Measurements from ENCODE around the gene EDN1. TPM values are rescaled to one million over a fixed set of nuclear protein-coding genes. Genes with fewer than 3 reads are reported as not detected.

Gene EDN1
- total and polyA plus RNA-seq, 2 of the 4 experiments (the other 2 are of a cell fraction) = 5.6 to 9.0 TPM

DNA sequence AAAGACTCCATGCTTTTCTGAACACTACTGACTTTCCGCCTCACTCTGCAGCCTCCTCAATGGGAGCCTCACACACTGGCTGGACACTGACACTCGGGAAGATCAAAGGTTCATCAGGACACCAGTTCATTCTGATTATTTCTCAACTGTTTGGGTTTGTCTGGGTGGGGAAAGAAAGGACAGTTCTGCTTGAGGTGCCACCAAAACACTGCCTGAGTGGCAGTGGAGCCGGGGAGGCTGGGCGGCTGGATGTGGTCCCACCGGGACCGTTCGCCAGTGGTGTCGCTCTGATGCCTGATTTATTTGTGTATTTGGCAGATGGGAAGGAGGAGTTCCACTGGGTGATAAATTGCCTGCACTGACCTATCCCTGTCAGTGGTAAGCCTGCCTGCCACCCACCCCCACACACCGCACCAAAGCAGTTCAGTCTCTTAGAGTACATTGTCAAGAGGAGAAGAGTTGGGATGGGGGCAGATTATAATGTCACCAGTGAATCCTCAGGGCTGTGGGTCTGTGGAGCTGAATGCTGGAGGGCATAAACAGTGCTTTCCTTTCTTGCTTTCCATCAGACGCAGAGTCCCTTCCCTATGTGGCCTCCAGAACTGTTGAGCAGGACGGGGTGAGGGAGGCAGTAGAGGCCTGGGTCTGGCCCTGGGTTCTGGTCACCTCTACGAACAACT is 49.8 kb downstream of the EDN1 start:
- 18% methylated on average over 4 of the region's 12 CpGs; no CpG with 5 or more reads in 1 of the 2 experiments for WGBS, 2 experiments (ENCODE audit: extremely low coverage in 2 of 2, insufficient read length in 1 of 2)
- no peak overlapping the region; the same call in 1 of the 2 replicates for H3K23ac ChIP-seq (ENCODE audit: low read depth, low read length)
- H3K4me2 ChIP-seq (ENCODE audit: low read depth, low read length) = no peak overlapping the region

More for the DNA sequence above, 49.8 kb downstream of the EDN1 start:
- H3K79me1 ChIP-seq (ENCODE audit: low read depth in 1 of 2, low read length in 2 of 2) = no peaks in the 10 kb centered on the region
- dilution Hi-C loops (cut with HindIII; ENCODE audit: low sequenced_read_pairs, unreplicated experiment) (no loop called here), in situ Hi-C loops (cut with MboI; ENCODE audit: low sequenced_read_pairs) (no loop called here), intact Hi-C loops (cut with micrococcal nuclease) (no loop called here)
- no peak overlapping the region for H3K18ac ChIP-seq (ENCODE audit: low read depth, low read length)
- H3K9me3 ChIP-seq (ENCODE audit: control insufficient read depth, insufficient read depth, low read length) = no peaks in the 10 kb centered on the region
- ChIA-PET CTCF (no interaction called here), POLR2A (ENCODE audit: unreplicated experiment) (no interaction called here)
- ATAC-seq (ENCODE audit: low read depth) (no peak), DNase-seq (no peak)
- H2BK5ac ChIP-seq (ENCODE audit: low read depth, low read length, poor library complexity, severe bottlenecking) = no peak overlapping the region
- H3K9me1 ChIP-seq (ENCODE audit: insufficient read depth, low read length) = no peaks in the 10 kb centered on the region; the same call in 1 of the 2 replicates
- H3K14ac ChIP-seq (replicated peaks; ENCODE audit: low read depth, low read length) = no peak overlapping the region
- no peak overlapping the region for H3K27ac ChIP-seq (ENCODE audit: insufficient read depth, low read length)
- H3K27me3 ChIP-seq (ENCODE audit: control insufficient read depth, insufficient read depth, low read length) = peaks cover 5% of the 10 kb centered on the region; the same call in 1 of the 2 replicates
- no peak overlapping the region for H2BK20ac ChIP-seq (ENCODE audit: low read depth, low read length)
- no peak overlapping the region for H4K91ac ChIP-seq (ENCODE audit: insufficient read depth, low read depth, low read length)
- H2AFZ ChIP-seq (replicated peaks; ENCODE audit: low read length, poor library complexity) = peak overlapping the region; percentile 18
- H3K4me1 ChIP-seq (ENCODE audit: control insufficient read depth, insufficient read depth, low read length) = peaks cover 7% of the 10 kb centered on the region
- no peak for TF ChIP-seq MXI1 (IDR thresholded peaks at IDR 0.05; ENCODE audit: borderline replicate concordance, low read depth, low read length)
- TF ChIP-seq MAZ (IDR thresholded peaks at IDR 0.05; ENCODE audit: borderline replicate concordance, low read depth, low read length) = no peak
- TF ChIP-seq RCOR1 (IDR thresholded peaks at IDR 0.05; ENCODE audit: insufficient replicate concordance, low read length) = no peak
- no peak for TF ChIP-seq RAD21 (IDR thresholded peaks at IDR 0.05; ENCODE audit: low read length)
- no peaks in the 10 kb centered on the region for H4K20me1 ChIP-seq (ENCODE audit: insufficient read depth, low read length)
- BruUV-seq (replicated peaks) = no TSS peak
- peak overlapping the region; percentile 24; the same call in 1 of the 2 replicates for H3K4ac ChIP-seq (ENCODE audit: low read depth, low read length)
- no peak overlapping the region for H2BK15ac ChIP-seq (ENCODE audit: low read depth, low read length)
- no peak overlapping the region for H3K9ac ChIP-seq (ENCODE audit: low read depth, low read length)
- no peak overlapping the region for H4K5ac ChIP-seq (ENCODE audit: low read depth, low read length)
- H2AK9ac ChIP-seq (replicated peaks; ENCODE audit: low read depth, low read length, poor library complexity) = no peak overlapping the region
- H3K4me3 ChIP-seq (ENCODE audit: insufficient read depth, low read depth, low read length) = no peak overlapping the region
- no peak overlapping the region for H4K8ac ChIP-seq (ENCODE audit: low read depth in 2 of 2, low read length in 2 of 2)
- no peaks in the 10 kb centered on the region for H3K36me3 ChIP-seq (ENCODE audit: control insufficient read depth, insufficient read depth, low read length)
- H2AK5ac ChIP-seq (ENCODE audit: low read depth, low read length) = no peak overlapping the region
- H3K56ac ChIP-seq (ENCODE audit: extremely low read depth, insufficient read depth, low read length) = no peak overlapping the region
- H2BK120ac ChIP-seq (ENCODE audit: low read depth, low read length) = no peak overlapping the region

All from IMR-90 (cell line).